GM12874 (cell line): ENCODE measurements around the gene HMGB1.

Source experiments
- TF ChIP-seq, protein P1 (sequence below): IDR thresholded peaks from 2 replicates; pipeline ENCODE4 v1.5.1; 2011; ENCODE audit warnings: low read depth, mild to moderate bottlenecking, control low read depth, low read length, moderate library complexity; ENCODE audit not compliant: insufficient read depth

The HMGB1 gene

DNA sequence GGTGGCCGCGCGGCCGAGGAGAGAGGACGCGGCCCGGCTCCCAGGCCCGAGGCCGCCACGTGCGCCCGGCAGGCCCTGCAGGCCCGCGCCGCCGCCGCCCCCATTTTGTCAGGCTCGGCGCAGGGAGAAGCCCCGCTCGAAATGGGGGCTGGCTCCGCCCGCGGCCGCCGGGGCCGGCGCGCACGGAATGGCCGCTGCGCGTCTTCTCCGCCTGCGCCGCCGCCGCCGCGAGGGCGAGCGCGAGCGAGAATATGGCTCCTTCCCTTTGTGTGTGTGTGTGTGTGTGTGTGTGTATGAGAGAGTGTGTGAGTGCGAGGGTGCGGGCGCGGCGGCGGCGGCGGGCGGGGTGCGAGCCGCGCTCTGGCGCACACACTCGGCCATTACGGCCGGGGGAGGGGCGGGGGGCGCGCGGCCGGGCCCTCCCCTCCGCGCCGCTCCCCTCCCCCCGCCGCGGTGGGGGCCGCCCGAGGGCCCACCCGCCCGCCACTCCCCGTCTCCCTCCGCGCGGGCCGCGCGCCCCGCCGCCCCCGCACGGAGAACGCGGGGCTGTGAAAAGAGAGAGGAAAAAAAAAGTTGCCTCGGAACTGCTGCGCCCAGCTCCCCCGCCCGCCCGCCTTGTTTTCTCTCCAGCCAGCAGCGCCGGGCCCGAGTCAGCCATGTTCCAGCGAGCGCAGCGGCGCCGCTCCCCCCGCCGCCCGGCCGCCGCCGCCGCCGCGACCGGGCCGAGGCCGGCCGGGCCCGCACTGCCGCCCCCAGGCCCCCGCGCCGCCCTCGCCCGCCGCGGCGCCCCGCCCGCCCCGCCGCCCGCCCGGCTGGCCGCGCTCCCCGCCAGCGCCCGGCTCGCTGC is 1.0 kb downstream of the HMGB1 start:
- TF ChIP-seq, protein P1, sequence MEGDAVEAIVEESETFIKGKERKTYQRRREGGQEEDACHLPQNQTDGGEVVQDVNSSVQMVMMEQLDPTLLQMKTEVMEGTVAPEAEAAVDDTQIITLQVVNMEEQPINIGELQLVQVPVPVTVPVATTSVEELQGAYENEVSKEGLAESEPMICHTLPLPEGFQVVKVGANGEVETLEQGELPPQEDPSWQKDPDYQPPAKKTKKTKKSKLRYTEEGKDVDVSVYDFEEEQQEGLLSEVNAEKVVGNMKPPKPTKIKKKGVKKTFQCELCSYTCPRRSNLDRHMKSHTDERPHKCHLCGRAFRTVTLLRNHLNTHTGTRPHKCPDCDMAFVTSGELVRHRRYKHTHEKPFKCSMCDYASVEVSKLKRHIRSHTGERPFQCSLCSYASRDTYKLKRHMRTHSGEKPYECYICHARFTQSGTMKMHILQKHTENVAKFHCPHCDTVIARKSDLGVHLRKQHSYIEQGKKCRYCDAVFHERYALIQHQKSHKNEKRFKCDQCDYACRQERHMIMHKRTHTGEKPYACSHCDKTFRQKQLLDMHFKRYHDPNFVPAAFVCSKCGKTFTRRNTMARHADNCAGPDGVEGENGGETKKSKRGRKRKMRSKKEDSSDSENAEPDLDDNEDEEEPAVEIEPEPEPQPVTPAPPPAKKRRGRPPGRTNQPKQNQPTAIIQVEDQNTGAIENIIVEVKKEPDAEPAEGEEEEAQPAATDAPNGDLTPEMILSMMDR = no peak

DNA sequence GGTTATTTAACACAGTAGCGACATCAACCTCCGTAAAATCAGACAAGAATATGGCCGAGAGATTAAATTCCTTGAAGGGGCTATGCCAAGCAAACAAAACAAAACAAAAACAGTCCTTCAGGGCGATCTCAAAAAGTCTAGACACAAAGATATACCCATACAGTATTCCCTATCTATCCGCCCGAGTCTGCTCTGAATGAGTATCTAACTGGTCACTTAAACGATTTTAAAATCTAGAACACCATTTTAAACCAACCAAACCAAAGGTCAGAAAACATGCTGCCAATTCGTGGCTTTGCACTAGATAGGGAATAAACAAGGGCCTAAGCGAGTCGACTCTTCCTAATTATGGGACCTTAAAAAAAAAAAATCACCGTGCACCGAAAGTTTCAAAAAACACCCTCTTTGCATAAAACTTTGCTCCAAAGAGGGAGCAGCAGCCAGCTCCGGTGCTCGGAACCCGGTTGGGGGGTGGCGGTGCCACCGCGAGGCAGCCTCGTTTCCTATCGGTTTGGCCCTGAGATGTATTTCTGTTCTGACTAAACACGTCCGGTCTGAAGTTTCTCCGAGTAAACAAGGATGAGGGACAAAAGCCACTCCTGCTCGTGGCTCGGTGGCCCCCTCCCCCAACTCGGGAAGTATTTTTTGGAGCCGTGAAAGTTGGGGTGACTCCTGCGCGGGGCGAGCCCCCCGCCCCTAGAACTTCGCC is 1.8 kb downstream of the HMGB1 start:
- TF ChIP-seq, protein P1 = no peak

DNA sequence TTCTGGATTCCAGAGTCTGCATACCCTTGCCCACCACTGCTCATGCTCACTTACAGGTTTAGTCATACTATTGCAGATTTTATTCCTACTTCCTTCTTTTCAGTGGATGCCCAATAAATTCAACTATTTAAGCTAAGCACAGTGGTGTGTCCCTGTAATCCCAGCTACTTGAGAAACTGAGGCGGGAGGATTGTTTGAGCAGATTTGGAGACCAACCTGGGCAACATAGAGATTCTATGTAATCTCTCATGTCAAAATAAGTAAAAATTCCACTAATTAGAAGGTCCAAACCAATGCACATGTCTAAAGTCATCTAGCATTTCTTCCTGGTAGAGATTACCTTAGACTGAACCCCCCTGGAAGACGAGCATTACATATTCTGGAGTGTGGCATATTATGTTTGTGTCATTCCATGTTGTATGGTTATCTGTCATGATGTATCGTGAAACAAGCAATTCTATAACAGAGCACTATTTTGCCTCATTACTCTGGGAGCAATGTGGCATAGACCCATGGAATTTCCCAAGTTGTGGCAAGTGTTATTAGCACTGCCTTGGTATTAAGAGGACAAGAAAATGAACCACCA is 8.3 kb downstream of the HMGB1 start:
- TF ChIP-seq, protein P1 = no peak

DNA sequence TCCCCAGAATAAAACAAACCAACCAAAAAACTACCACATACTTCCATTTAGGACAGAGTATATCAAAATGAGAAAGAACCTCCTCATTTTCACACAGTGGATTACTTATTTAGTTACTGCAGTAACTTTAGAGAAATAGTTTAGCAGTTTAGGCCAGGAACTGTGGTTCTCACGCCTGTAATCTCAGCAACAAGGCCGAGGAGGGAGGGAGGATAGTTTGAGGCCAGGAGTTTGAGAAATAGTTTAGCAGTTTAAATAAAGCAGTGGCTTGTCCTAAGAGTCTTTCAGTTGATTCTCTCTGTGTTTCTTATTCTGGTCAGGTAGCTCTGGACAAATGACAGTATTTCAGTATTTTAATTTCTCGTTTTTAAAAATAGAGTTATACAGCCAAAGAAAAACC is 9.4 kb downstream of the HMGB1 start:
- TF ChIP-seq, protein P1 = no peak

DNA sequence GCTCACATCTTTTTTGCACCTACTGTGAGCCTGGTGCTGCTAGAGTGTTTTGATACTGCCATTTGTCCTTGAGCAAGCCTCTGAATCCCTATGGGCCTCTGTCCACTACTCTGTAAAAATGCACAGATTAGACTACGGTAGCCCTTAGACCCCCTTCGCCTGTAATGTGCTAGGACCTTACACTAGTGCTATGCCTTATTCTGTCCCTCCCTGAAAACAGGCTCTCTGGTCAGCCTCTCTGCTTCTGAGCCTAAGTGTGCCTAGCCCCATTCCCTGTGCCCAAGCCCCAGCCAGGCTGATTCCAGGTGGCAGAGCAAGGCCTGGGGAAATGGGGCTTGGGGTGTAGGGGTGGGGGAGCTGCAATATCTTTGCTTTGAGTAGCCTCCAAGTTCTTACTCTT is 10.7 kb downstream of the HMGB1 start:
- TF ChIP-seq, protein P1 = no peak

DNA sequence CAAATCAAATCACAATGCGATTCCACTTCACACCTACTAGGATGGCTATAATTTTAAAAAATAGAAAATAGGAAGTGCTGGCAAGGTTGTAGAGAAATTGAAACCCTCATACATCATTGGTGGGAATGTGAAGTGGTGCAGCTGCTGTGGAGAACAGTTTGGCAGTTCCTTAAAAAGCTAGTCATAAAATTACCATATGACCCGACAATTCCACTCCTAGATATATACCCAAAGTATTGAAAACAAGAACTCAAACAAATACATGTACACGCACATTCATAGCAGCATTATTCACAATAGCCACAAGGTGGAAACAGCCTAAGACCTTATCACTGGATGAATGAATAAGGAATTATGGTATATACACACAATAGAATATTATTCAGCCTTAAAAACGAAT is 12.0 kb downstream of the HMGB1 start:
- TF ChIP-seq, protein P1 = no peak

DNA sequence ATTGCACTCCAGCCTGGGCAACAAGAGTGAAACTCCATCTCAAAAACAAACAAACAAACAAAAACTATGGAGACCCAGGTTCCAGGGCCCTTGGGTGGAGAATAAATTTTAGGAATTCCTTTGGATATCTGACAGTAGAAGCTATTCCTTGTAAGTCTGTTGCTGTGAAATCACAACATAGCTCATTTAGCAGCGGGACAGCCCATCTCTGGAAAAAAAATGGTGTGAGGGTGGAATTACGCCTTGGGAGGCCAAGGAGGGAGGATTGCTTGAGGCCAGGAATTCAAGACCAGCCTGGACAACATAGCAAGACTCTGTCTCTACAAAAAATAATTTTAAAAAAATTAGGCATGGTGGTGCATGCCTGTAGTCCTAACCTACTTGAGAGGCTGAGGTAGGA is 15.7 kb downstream of the HMGB1 start:
- TF ChIP-seq, protein P1 = no peak
